Fibroblast of the aortic adventitia (primary cell): ENCODE measurements around the gene SIK1. TPM values are rescaled to one million over a fixed set of nuclear protein-coding genes. Genes with fewer than 3 reads are reported as not detected.
"Not testable (repeated sequence)": the region's sequence is repeated elsewhere in the genome, so short reads cannot be mapped to it uniquely, and the experiment has no call there.

Experiments used
- DNase-seq: peaks from one replicate; pipeline ENCODE4 v3.0.0-alpha.2; 2010; ENCODE audit warnings: low read depth
- H3K4me3 ChIP-seq: 2 replicates; pipeline ENCODE4 v1.5.1; 2011; ENCODE audit warnings: low read depth, mild to moderate bottlenecking, control low read depth, low read length, moderate library complexity
- total RNA-seq: library from RNA; depleted of rRNA; stranded (reverse); fragments of >200 nt; gene quantifications from 2 replicates; pipeline ENCODE4 v1.2.3, GENCODE V29; 2012; ENCODE audit warnings: low replicate concordance

The SIK1 gene
- total RNA-seq, 1 donor, result 4.4 TPM

DNA sequence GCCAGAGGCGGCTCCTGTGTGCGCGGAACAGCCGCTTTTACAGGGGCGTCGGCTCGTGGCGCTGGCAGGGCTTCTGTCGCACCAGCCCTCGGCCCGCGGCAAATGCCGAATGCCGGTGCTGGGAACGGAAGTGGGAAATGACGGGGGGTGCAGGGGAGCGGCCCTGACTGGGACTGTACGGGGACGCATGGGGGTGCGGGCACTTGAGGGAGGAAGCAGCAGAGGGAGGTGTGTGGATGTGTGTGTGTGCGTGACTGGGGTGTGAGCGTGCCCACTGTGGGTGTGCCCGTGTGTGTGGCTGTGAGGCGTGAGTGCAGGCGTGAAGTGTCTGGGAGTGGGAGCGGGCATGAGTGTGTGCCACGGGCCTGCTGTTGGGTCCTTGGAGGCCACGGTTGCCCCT is 17.6 kb upstream of the SIK1 start:
- not testable (repeated sequence) for H3K4me3 ChIP-seq, DNase-seq

DNA sequence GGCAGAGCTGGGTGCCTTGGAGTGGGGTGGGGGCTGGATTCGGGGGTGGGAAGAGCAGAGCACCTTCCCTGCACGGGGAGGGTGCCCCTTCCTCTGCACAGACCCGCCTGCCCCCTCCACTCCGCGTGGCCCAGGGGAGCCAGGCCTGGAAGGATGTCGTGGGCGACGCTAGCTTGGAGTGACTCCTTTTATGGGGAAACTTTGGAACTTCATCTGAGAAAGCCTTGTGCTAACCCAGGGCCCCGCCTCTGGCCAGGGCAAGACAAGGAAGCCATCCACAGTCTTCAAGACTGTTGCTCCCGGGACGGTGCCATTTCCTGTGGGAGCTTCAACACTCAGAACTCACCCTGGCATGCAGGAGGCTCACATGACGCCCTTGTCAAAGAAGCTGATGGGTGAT is 15.6 kb upstream of the SIK1 start:
- not testable (repeated sequence) for H3K4me3 ChIP-seq, DNase-seq

DNA sequence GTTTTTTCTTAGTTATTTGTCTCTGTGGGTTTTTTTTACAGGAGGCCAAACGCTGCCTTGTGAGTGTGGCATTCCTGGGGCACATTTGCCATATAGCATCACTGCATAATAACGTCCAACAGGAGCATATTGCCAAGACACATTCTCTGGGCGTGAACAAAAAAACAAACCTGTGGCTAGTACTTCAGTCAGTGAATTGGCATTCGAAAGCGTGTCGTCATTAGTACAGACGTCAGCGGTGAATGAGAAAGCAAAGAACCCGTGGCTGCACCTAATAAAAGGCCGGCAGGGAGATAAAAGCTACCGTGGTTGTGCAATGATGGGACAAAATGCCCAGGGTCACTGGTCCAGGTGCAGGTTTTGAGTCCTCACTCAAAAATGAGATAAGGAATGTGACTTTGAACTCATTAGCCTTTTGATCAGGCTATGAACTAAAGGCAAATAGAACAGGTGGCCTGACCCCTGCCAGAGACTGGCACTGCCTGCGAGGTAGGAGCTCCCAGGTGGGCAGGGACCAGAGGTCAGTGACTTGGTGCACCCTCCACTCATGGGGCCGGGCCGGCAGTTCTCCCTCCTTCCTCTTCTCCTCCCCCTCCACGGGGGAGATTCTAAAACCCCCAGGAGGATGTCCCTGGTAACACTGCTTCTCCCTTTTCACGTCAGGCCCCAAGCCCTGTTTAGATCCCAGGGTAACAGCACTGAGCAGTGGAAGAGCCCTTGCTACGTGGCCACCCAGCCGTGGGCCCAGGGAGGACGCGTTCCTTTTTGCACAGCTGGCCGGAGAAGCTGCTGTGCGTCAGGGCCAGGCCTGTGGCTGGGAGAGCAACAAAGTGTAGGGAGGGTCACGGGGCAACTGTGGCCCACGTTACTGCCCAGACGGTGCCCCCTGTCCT is 14.2 kb upstream of the SIK1 start:
- DNase-seq, H3K4me3 ChIP-seq: not testable (repeated sequence)

DNA sequence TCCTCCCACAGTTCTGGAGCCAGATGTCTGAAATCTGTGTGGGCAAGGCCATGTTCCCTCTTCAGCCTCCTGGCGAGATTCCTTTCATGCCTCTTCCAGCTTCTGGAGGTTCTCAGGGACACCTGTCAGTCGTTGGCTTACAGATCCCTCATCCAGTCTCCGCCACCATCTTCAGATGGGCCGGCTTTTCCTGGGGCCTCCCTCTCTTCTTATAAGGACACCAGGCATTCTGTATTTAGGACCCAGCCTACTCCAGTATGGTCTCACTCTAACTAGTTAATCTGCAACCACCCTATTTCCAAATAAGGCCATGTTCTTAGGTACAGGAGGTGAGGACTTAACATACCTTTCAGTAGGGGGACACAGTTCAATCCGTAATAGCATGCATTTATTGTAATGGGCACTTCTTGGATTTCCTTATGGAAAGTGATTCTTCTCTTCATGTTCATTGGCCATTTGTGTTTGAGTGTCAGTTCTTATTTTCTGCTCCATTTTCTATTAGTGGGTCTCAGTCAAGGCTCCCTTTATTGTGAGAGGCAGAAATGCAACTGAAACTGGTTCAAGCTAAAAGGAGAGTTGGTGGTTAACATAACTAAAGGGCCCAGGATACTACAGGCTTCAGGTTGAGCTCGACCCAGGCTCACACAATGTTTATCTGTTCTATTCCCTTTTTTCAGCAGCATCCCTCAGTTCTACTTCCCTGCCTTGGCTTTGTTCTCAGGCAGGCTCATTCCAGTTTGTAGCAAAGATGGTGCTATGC is 12.6 kb upstream of the SIK1 start:
- H3K4me3 ChIP-seq, DNase-seq: not testable (repeated sequence)

DNA sequence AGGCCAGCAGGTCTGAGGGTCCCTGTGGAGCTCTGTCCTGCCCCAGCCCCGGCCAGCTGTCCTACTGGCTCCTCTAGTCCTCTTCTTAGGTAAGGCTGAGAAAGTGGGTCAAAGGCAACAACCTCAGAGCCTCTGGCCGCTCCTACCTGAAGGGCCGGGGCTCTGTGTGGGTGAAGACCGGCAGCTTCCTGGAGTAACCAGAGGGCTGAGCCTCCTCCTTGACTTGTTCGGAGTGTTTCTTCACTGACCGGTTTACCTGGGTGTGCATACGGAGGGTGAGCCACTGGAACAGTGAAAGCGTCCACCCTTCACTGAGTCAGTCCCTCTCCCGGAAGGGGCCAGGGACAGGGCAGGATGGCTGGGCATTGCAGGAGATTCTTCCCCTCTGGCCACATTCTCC is 9.3 kb upstream of the SIK1 start:
- not testable (repeated sequence) for H3K4me3 ChIP-seq

DNA sequence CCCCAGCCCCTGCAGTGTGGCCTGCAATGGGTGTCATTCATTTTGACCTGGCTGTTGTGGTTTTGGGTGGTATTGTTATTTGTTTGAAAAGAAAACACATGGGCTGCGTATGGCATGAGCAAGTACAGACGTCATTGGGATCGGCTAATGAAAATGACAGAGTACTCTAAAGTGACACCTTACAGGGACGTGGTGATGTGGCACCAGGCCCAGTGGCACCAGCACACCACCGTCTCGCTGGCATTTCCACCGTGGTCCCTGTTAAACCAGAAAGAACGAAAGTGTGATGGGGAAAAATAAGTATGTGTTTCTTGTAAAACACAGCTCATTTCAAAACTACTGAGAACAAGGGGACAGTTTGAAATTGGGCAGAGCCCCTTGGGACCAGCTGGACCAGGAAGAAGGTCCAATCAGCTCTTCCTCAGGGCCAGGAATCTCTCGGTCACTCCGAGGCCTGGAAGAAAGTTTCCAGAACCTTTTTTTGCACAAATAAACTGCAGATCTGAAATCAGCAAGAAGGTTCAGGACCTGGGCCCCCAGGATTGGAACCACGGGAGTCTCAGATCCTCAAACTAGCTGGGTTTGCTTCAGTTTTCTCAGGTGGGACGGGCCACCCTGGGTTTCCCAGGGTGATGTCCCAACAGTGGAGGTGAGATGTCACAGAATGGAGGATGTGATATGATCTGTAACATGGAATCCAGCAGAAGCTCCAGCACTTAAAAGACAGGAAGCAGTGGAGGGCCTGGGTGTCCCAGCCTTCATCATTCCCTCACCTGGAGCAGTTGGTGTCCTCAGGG is 6.6 kb upstream of the SIK1 start:
- not testable (repeated sequence) for DNase-seq, H3K4me3 ChIP-seq

More for the DNA sequence above, 9.3 kb upstream of the SIK1 start:
- DNase-seq, result not testable (repeated sequence)

DNA sequence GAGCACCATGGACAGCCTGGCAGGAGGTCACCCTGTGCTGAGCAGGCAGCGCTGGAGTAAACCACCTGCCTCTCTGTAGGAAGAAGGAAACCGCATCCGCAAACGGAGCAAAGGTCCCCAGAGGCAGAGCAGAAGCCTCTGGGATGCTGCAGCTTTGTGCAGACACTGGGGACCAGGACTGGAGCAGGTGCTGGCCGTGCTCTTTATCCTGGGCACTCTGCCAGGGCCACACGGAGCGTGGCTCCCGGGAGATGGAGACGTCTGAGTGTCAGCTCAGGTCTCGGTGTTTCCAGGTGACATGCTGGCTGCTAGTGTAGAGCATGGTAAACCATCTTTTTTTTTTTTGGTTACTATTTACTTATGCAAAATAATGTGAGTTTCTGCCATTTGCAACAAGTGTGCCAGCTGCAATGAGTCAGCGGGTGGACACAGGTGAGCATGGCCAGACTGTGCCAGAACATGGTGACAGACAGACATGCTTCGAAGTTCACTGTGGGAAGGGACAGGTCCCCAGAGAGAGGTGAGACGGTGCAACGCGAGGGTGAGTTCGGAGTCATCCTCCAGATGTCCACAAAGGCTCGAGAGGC is 4.0 kb upstream of the SIK1 start:
- H3K4me3 ChIP-seq, DNase-seq: not testable (repeated sequence)

DNA sequence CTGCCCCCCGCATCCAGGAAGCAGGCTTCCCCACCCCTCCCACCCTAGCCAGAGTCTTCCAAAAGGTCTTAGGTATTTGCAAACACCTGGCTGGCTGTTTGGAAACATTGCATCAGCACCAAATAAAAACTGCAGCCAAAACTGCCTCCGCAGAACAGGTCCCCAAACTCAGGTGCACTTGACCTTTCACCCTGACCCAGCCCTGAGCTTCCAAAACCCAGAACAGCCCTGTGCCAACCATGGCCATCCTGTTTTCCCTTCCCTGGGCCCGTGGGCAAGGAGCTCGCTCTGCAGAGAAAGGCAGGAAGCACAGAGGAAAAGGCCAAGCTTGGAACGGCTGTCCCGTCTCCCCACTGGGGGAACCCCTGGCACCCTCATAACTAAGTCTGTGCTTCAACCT is 2.0 kb upstream of the SIK1 start:
- not testable (repeated sequence) for DNase-seq, H3K4me3 ChIP-seq

DNA sequence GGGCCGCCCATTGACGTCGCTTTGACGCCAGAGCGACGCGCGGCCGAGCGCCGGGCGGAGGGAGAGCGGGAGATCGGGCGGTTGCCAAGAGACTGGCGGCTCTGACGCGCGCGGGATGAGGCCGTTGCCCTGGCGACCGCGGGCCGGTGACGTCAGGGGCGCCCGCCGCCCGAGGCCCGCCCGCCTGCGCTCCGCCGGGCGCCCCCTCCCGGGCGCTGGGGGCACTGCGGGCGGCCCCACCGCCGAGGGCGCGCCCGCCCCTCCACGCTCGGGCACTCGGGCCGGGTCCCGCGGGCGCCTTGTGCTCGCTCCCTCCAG is 270 bp upstream of the SIK1 start:
- not testable (repeated sequence) for DNase-seq, H3K4me3 ChIP-seq

DNA sequence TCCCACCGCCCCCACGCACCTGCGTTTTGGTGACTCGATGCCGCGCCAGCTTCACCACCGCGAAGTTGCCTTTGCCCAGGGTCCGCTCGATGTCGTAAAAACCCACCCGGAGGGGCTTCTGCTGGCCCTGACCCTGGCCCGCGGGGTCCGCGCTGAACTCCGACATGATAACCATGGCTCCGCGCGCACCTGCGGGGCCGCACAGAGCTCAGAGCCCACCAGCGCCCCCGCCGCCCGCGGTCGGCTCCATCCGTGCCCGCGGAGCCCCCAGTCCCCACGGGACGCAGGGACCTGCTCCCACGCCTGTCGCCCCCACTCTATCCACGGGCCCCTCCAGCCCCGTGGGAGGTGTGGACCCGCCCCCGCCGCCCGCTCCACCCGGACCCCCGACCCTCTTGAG is 927 bp downstream of the SIK1 start:
- H3K4me3 ChIP-seq, DNase-seq: not testable (repeated sequence)

DNA sequence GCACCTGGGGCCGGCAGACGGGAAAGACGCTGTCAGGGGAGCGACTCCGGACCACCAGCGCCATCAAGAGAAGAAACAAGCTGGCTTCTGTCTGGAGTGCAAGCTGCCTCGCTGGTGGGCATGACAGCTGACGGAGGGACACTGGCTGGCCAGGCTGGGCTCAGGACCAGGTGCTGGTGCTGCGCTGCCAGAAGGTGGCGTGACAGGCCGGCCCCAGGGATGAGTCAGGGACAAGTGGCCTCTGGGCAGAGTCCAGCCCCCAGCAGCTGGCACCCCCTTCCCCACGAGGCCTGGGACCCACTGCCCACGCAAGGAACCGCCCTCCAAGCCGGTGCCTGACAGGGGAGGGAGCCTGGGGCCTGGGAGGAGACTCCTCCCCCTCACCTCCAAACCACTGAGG is 7.5 kb downstream of the SIK1 start:
- not testable (repeated sequence) for DNase-seq, H3K4me3 ChIP-seq

DNA sequence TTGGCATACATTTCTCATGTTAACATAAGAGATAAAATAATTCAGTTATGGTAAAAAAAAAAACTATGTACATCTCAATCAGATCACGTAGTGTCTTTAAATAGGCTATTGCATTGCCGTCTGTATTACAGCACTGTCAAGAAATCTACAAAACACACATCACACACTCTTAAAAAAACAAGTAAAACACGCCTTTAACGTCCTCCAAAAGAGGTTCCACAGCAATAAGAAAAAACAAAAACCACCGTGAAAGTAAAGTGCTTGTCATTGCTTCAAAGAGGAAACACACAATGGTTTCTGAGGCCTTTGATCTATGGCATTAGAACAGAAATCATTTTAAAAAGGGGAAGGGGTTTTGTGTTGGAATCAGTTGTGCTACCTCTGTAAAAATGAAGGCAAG is 12.4 kb downstream of the SIK1 start:
- H3K4me3 ChIP-seq, DNase-seq: not testable (repeated sequence)

DNA sequence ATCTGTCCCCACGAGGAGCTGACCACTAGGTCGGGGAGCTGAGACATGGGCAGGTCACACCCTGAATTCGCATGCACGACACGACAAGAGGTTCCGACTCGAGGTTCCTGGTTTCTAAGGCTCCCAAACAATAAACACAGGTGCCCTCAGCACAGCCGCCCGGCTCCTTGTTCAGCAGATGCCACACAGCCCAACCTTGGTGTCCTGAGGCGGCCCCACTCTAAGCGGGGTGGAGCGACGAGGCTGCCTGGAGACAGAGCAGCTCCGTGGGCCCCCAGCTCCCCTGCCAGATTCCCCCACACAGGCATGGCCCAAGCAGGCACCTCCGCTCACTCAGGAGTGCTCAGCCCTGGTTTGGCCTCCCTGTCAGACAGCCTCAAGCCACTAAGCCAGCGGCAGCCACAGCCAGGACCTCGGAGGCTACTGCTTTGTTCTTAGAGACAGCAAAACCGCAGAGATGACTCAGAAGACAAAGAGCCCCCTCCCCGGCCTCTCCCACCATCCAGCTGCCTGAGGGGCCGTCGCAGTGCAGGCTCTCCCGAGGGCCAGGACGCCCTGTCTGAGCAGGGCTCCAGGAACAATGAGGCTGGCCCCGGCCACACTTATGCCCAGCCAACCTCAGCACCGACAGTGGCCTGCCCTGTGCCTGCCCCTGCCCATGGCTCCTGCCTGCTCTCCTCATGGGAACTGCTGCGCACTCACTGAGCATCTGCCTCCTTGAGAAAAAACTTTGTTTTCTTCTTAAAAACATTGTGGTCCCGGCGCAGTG is 14.7 kb downstream of the SIK1 start:
- DNase-seq, H3K4me3 ChIP-seq: not testable (repeated sequence)

DNA sequence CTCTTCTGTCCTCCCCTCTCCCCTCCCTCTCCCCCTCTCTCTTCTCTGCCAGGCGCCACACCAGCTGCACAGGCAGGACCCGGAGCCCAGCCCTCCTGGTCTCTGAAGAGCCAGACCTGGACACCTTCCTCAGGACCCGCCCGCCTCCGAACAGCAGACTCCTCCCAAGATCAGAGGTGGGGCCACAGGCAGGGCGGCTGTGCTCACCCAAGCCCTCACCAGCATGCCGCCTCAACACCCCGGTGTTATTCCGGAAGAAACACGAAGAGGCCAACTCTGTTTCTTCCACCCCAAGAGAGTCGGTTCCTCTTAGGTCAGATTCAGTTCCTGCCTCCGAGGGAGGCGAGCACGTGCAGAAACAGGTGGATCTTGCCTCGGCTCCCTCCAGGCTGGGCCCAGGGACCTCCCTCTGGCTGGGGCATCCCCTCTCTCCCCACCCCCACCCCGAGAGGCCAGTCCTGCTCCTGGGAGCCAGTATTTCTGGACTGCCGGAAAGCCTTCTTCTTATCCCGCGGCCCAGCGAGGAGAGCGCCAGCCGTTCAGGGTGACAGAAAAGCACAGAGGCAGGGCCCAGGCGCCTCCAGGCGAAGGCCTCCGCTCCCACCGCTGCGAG is 16.4 kb downstream of the SIK1 start:
- not testable (repeated sequence) for H3K4me3 ChIP-seq, DNase-seq

DNA sequence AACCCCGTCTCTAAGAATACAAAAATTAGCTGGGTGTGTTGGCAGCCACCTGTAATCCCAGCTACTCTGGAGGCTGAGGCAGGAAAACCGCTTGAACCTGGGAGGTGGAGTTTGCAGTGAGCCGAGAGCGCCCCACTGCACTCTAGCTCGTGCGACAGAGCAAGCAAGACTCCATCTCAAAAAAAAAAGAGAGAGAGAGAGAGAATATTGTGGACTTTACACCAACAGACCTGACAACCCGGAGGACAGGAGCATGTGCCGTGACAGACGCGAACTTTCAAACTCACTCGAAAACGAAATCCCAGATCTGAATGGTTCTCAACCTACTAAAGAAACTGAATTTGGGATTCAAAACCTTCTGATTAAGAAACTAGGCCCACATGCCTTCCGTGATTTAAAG is 19.8 kb downstream of the SIK1 start:
- DNase-seq, H3K4me3 ChIP-seq: not testable (repeated sequence)

DNA sequence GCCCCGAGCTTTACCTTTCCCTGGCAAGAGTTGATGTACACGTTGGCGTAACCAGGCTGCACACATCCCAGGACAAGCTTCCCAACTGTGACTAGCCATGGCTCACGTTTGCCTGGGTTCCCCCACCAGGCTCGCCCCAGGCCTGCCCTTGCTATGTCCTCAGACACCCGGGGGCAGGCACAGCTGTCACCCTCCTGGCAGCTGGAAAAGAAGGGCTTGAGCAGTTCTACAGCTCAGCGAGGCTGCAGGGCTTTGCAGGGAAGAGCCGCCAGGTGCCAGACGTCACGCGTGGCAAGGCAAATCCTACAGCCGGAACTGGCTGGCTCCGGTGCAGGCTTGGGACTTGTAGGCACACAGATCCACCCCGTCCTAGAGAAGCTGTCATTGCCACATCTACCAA is 22.5 kb downstream of the SIK1 start:
- H3K4me3 ChIP-seq, DNase-seq: not testable (repeated sequence)

DNA sequence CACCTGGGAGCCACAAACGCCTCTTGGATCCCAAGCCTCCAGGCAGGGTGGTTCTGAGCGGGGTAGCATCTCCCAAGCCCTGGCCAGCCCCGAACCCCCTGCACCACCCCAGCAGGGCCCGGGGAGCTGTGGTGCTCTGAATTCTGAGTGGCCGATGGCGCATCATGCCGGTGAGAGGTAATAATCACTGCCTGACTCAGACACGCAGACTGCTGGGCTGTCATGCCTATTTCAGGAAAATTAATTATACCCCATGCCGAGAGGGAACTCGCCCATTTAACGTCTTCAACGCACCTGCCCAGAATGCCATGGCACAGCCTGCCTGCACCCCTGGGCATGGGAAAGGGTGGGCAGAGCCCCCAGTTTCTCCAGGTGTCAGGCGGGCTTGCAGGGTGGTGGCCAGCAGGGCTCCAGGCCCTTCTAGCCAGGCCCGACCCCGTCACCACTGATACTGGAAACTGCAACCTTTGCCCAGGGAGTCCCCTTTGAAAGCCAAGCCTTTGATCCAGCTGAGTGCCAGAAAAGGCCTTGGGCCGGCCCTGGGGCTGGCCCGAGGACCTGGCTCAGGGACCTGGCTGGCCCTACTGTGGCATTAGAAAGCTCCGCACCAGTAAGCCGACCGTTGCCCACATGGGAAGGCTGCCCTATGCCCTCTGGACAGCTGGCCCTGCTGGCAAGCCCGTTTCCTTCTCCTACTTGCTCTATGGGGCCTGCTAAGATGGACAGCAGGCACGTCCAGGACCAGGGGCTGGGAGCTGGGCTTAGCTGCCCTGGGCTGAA is 23.1 kb downstream of the SIK1 start:
- not testable (repeated sequence) for H3K4me3 ChIP-seq, DNase-seq
